Hepatocyte (in vitro differentiated cells): ENCODE data around the gene IQCF2. TPM values are rescaled to one million over a fixed set of nuclear protein-coding genes. Genes with fewer than 3 reads are reported as not detected.

Source experiments
- DNase-seq: peaks from one replicate; pipeline ENCODE4 v3.0.0-alpha.2; 2016; ENCODE audit warnings: low spot score
- H2AFZ ChIP-seq: fragments of 200-600 bp; sonication (generic); 2 replicates; pipeline ENCODE4 v1.6.0; 2016; ENCODE audit warnings: antibody characterized with exemption, mild to moderate bottlenecking
- H3K27ac ChIP-seq: fragments of 200-600 bp; sonication (generic); 2 replicates; pipeline ENCODE4 v1.5.1; 2016; ENCODE audit warnings: mild to moderate bottlenecking
- H3K27me3 ChIP-seq: fragments of 200-600 bp; sonication (generic); 2 replicates; pipeline ENCODE4 v1.6.1; 2016
- H3K36me3 ChIP-seq: fragments of 200-600 bp; sonication (generic); replicated peaks from 2 replicates; pipeline ENCODE4 v1.5.1; 2016; ENCODE audit warnings: low read depth; ENCODE audit not compliant: insufficient read depth
- H3K4me1 ChIP-seq: fragments of 200-600 bp; sonication (generic); 2 replicates; pipeline ENCODE4 v1.5.1; 2016; ENCODE audit warnings: mild to moderate bottlenecking, moderate library complexity; ENCODE audit not compliant: insufficient read depth
- H3K4me2 ChIP-seq: fragments of 200-600 bp; sonication (generic); 2 replicates; pipeline ENCODE4 v1.6.0; 2016
- H3K4me3 ChIP-seq: fragments of 200-600 bp; sonication (generic); 2 replicates; pipeline ENCODE4 v1.5.1; 2016; ENCODE audit warnings: mild to moderate bottlenecking
- H3K79me2 ChIP-seq: fragments of 200-600 bp; sonication (generic); 2 replicates; pipeline ENCODE4 v1.6.0; 2017; ENCODE audit warnings: mild to moderate bottlenecking
- H3K9me2 ChIP-seq: fragments of 200-600 bp; sonication (generic); replicated peaks from 2 replicates; pipeline ENCODE4 v1.6.0; 2017; ENCODE audit warnings: mild to moderate bottlenecking; ENCODE audit not compliant: insufficient read depth
- H3K9me3 ChIP-seq: fragments of 200-600 bp; sonication (generic); 2 replicates; pipeline ENCODE4 v1.5.1; 2016; ENCODE audit warnings: low read depth, mild to moderate bottlenecking
- H4K20me1 ChIP-seq: fragments of 200-600 bp; sonication (generic); 2 replicates; pipeline ENCODE4 v1.6.0; 2016; ENCODE audit warnings: mild to moderate bottlenecking; ENCODE audit not compliant: insufficient read depth, poor library complexity, severe bottlenecking
- EZH2 ChIP-seq: fragments of 200-600 bp; sonication (generic); IDR thresholded peaks from 2 replicates; pipeline ENCODE4 v1.6.1; 2016; ENCODE audit warnings: antibody characterized with exemption, mild to moderate bottlenecking, borderline replicate concordance
- EZH2phosphoT487 ChIP-seq: fragments of 200-600 bp; sonication (generic); IDR thresholded peaks from one replicate; pipeline ENCODE4 v1.6.1; 2018; ENCODE audit warnings: antibody characterized with exemption, mild to moderate bottlenecking, low read depth, moderate library complexity; ENCODE audit not compliant: unreplicated experiment, severe bottlenecking
- WGBS: methylation state at CpG from one replicate; pipeline ENCODE4 v1.1.6; 2016; ENCODE audit warnings: low lambda C conversion rate; ENCODE audit errors: missing lambda C conversion rate; 5-methylcytosine and 5-hydroxymethylcytosine counted together
- polyA plus RNA-seq: library from polyadenylated mRNA; unstranded; fragments of >200 nt; fragmentation: Nextera tagmentation; extraction: Ambion mirVana; gene quantifications from 2 replicates; pipeline ENCODE4 v1.2.1, GENCODE V29; 2016
- total RNA-seq: library from RNA; depleted of rRNA; stranded (reverse); fragments of >200 nt; gene quantifications from 2 replicates; pipeline ENCODE4 v1.2.3, GENCODE V29; 2014
- TF ChIP-seq, protein P1 (sequence below): fragments of 200-600 bp; sonication (generic); IDR thresholded peaks from 2 replicates; pipeline ENCODE4 v1.5.1; 2016; ENCODE audit warnings: antibody characterized with exemption, mild to moderate bottlenecking; ENCODE audit not compliant: poor library complexity

The IQCF2 gene
- total and polyA plus RNA-seq, 2 experiments from 2014 or later, result not detected

DNA sequence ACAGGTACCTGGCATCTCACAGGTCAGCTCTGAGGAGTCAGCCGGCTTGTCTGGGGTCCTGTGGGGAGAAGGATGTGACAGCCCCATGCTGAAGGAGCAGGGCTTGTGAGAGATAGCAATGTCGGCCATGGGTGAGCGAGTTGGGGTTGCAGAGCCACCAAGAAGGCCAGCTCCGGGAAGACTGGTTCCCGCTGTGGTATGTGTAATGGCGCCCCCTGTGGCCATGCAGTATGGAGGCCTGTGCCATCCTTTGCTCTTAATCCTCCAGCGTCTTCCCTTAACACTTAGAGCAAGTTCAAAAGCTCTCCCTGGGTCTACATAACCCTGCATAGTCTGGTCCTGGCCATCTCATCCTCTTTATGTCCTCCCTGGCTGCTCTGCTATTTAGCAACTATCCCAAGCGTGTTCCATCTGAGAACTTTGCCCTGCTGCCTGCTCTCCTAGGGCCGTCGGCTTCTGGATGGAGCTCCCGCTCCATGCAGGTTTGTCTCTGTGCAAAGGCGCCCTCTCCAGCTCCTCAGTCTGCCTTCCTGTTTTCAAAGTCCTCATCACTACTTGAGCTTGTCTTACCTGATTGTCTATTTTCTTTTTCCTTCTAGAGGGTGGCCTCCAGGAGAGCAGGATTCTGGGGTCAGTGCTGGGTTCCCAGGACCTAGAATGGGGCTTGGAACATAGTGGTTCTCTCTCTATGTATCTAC, 41.6 kb upstream of the IQCF2 start:
- Histone ChIP-seq H3K79me2 (no peaks in the 10 kb centered on the region), H4K20me1 (no peaks in the 10 kb centered on the region), H3K4me1 (no peaks in the 10 kb centered on the region), H3K27ac (no peak overlapping the region), H3K4me3 (no peak overlapping the region), H3K4me2 (no peak overlapping the region), H3K36me3 (no peaks in the 10 kb centered on the region), H3K9me3 (no peaks in the 10 kb centered on the region), H3K27me3 (no peaks in the 10 kb centered on the region), H3K9me2 (no peaks in the 10 kb centered on the region), H2AFZ (no peak overlapping the region)
- WGBS, result 55% methylated on average over 12 of the region's 12 CpGs
- DNase-seq, result no peak
- TF ChIP-seq EZH2phosphoT487, result no peak

DNA sequence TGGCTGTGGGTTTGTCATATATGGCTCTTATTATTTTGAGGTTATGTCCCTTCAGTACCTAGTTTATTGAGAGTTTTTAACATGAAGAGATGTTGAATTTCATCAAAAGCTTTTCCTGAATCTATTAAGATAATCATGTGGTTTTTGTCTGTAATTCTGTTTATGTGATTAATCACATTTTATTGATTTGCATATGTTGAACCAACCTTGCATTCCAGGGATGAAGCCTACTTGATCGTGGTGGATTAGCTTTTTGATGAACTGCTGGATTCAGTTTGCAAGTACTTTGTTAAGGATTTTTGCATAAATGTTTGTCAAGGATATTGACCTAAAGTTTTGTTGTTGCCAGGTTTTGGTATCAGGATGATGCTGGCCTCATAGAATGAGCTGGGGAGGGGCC, 33.1 kb upstream of the IQCF2 start:
- no peaks in the 10 kb centered on the region for H3K79me2 ChIP-seq
- no peak overlapping the region for H3K4me2 ChIP-seq
- H2AFZ ChIP-seq, result no peak overlapping the region
- no peak overlapping the region for H3K4me3 ChIP-seq
- H3K27me3 ChIP-seq, result peaks cover 2% of the 10 kb centered on the region
- WGBS, result 90% methylated on average over 1 of the region's 1 CpG
- no peaks in the 10 kb centered on the region for H3K36me3 ChIP-seq
- no peaks in the 10 kb centered on the region for H3K9me3 ChIP-seq
- no peaks in the 10 kb centered on the region for H3K9me2 ChIP-seq
- no peaks in the 10 kb centered on the region for H4K20me1 ChIP-seq
- TF ChIP-seq EZH2phosphoT487, result no peak
- TF ChIP-seq, protein P1, sequence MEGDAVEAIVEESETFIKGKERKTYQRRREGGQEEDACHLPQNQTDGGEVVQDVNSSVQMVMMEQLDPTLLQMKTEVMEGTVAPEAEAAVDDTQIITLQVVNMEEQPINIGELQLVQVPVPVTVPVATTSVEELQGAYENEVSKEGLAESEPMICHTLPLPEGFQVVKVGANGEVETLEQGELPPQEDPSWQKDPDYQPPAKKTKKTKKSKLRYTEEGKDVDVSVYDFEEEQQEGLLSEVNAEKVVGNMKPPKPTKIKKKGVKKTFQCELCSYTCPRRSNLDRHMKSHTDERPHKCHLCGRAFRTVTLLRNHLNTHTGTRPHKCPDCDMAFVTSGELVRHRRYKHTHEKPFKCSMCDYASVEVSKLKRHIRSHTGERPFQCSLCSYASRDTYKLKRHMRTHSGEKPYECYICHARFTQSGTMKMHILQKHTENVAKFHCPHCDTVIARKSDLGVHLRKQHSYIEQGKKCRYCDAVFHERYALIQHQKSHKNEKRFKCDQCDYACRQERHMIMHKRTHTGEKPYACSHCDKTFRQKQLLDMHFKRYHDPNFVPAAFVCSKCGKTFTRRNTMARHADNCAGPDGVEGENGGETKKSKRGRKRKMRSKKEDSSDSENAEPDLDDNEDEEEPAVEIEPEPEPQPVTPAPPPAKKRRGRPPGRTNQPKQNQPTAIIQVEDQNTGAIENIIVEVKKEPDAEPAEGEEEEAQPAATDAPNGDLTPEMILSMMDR, result no peak
- no peak for TF ChIP-seq EZH2
- no peaks in the 10 kb centered on the region for H3K4me1 ChIP-seq
- no peak overlapping the region for H3K27ac ChIP-seq
- no peak for DNase-seq

DNA sequence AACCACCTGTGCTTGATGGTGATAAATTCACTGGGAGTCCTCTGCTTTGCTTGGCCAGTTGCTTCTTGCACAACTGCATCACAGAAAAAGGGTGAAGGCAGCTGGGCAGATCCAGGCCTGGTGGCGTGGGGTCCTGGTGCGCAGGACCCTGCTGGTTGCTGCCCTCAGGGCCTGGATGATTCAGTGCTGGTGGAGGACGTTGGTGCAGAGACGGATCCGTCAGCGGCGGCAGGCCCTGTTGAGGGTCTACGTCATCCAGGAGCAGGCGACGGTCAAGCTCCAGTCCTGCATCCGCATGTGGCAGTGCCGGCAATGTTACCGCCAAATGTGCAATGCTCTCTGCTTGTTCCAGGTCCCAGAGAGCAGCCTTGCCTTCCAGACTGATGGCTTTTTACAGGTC, 31.1 kb upstream of the IQCF2 start:
- TF ChIP-seq, protein P1, result no peak
- no peak for TF ChIP-seq EZH2phosphoT487
- TF ChIP-seq EZH2, result no peak
- no peak overlapping the region for H3K4me2 ChIP-seq
- H2AFZ ChIP-seq, result no peak overlapping the region
- no peak overlapping the region for H3K4me3 ChIP-seq
- H3K27me3 ChIP-seq, result peaks cover 2% of the 10 kb centered on the region
- H3K9me3 ChIP-seq, result no peaks in the 10 kb centered on the region
- H3K27ac ChIP-seq, result no peak overlapping the region
- DNase-seq, result no peak
- H4K20me1 ChIP-seq, result no peaks in the 10 kb centered on the region
- H3K4me1 ChIP-seq, result no peaks in the 10 kb centered on the region
- 93% methylated on average over 13 of the region's 13 CpGs for WGBS
- no peaks in the 10 kb centered on the region for H3K79me2 ChIP-seq
- H3K9me2 ChIP-seq, result no peaks in the 10 kb centered on the region
- no peaks in the 10 kb centered on the region for H3K36me3 ChIP-seq

DNA sequence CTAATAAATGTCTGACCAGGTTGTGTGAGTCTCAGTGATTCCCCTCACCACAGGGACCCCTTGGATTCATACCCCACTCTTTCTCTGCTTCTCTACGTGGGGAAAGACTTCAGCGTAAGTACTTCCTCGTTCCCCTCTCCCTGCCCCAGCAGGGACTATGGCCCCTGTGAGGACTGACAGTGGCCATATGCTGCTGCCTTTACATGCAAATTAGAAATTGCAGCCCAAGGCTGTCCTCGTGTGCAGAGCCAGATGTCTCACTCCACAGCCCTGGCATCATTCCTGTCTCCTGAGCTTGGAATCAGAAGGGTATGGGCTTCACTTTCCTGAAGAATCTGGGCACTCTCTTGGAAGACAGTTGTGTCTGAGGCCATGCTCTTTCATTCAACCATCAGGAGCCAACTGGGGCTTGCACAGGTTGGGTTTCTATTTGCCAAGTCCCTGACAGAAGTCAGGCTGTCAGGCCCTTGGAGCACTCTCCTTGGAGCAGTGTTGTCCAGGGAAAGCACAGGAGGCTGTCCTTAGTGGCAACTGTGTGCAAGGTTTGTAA, 30.5 kb upstream of the IQCF2 start:
- Histone ChIP-seq H3K4me2 (no peak overlapping the region), H3K27me3 (no peaks in the 10 kb centered on the region), H3K4me1 (no peaks in the 10 kb centered on the region), H3K27ac (no peak overlapping the region), H3K9me3 (no peaks in the 10 kb centered on the region), H4K20me1 (no peaks in the 10 kb centered on the region), H3K36me3 (no peaks in the 10 kb centered on the region), H3K9me2 (no peaks in the 10 kb centered on the region), H3K79me2 (no peaks in the 10 kb centered on the region), H3K4me3 (no peak overlapping the region), H2AFZ (no peak overlapping the region)
- DNase-seq, result no peak
- WGBS, result 65% methylated on average over 4 of the region's 4 CpGs
- TF ChIP-seq EZH2, result no peak
- TF ChIP-seq EZH2phosphoT487, result no peak
- TF ChIP-seq, protein P1, result no peak
